ENCODE measurements around the gene FGF12. TPM values are rescaled to one million over a fixed set of nuclear protein-coding genes. Genes with fewer than 3 reads are reported as not detected.

FGF12 gene
- total RNA-seq, 1 donor from 2014 or later: 7.2 TPM

DNA sequence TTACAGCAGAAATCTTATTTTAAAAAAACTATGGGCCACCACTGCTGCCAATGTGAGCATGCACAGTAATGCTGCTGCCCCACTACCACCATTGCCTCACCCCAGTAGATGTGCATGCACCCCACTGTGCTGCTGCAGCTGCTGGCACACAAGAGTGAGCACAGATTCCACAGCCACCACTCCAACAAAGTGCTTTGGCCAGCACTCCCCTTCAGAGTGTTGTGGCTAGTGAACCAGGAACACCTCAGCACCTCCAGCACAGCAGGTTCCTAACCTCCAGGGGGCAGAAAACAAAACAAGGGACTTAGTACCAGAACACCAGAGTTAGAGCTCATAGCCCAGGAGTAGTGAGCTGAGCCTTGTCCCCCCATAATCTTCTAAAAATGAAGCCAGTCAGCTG is 636.8 kb downstream of the FGF12 start:
- DNase-seq: no peak

Small RNA genes lying within 50 kb of the gene (small RNA-seq; reads per million reads assigned to genes)
- not detected for gene RF01210 (ENCODE audit: low replicate concordance)
- 0.05 reads per million for gene RNU1-20P (ENCODE audit: low replicate concordance)

Other genes starting within 250 kb of the FGF12 start
- gene MB21D2, start 190.3 kb upstream of the FGF12 start, total RNA-seq: 12.7 TPM